ACC112 (cell line): ENCODE results near the gene ZNF384.

Experiments
- H2AFZ ChIP-seq: fragments of 200-600 bp; sonication (generic); one replicate; pipeline ENCODE4 v1.6.0; 2017; ENCODE audit warnings: antibody characterized with exemption, low read length; ENCODE audit not compliant: unreplicated experiment
- H3K27ac ChIP-seq: fragments of 200-600 bp; sonication (generic); 2 replicates; pipeline ENCODE4 v1.5.1; 2014; ENCODE audit warnings: low read depth, mild to moderate bottlenecking, antibody characterized with exemption, low read length, moderate library complexity
- H3K27me3 ChIP-seq: fragments of 200-600 bp; sonication (generic); 2 replicates; pipeline ENCODE4 v1.6.1; 2014; ENCODE audit warnings: mild to moderate bottlenecking, antibody characterized with exemption, low read length, moderate library complexity, mixed read lengths; ENCODE audit not compliant: insufficient read depth
- H3K36me3 ChIP-seq: fragments of 200-600 bp; sonication (generic); 2 replicates; pipeline ENCODE4 v1.6.1; 2016; ENCODE audit warnings: mild to moderate bottlenecking, antibody characterized with exemption, low read length, moderate library complexity, mixed read lengths; ENCODE audit not compliant: insufficient read depth
- H3K4me1 ChIP-seq: fragments of 200-600 bp; sonication (generic); one replicate; pipeline ENCODE4 v1.6.1; 2016; ENCODE audit warnings: low read length, mixed read lengths; ENCODE audit not compliant: insufficient read depth, unreplicated experiment, control insufficient read depth
- H3K4me3 ChIP-seq: fragments of 200-600 bp; sonication (generic); 2 replicates; pipeline ENCODE4 v1.5.1; 2014; ENCODE audit warnings: mild to moderate bottlenecking, low read depth, low read length
- H3K79me2 ChIP-seq: fragments of 200-600 bp; sonication (generic); one replicate; pipeline ENCODE4 v1.6.0; 2016; ENCODE audit warnings: low read length; ENCODE audit not compliant: control insufficient read depth, unreplicated experiment, insufficient read depth

Gene ZNF384

GRCh38 chr12:6688999-6689882 lies at the start of gene ZNF384:
Gene ZNF384, minus strand, starts transcription at chr12:6689375. Its CDS starts 9,855 bp downstream, at chr12:6679520.
- Histone ChIP-seq H3K4me1 (peaks cover 31% of the 10 kb centered on the region), H3K36me3 (no peaks in the 10 kb centered on the region), H3K27me3 (no peaks in the 10 kb centered on the region), H2AFZ (peak within 1 kb of the TSS; percentile 69), H3K27ac (peak within 1 kb of the TSS; percentile 85), H3K79me2 (peaks cover 55% of the 10 kb centered on the region), H3K4me3 (peak within 1 kb of the TSS; percentile 92)

GRCh38 chr12:6736754-6737153 lies 47.6 kb upstream of the ZNF384 start:
- no peaks in the 10 kb centered on the region for H3K27me3 ChIP-seq
- H3K79me2 ChIP-seq = no peaks in the 10 kb centered on the region
- H3K4me3 ChIP-seq = no peak overlapping the region
- H3K27ac ChIP-seq = no peak overlapping the region
- H3K4me1 ChIP-seq = peaks cover 18% of the 10 kb centered on the region
- 0 out of 2 replicates have a peak, but pooled peaks cover 4% of the 10 kb centered on the region for H3K36me3 ChIP-seq
- H2AFZ ChIP-seq = no peak overlapping the region

DNA sequence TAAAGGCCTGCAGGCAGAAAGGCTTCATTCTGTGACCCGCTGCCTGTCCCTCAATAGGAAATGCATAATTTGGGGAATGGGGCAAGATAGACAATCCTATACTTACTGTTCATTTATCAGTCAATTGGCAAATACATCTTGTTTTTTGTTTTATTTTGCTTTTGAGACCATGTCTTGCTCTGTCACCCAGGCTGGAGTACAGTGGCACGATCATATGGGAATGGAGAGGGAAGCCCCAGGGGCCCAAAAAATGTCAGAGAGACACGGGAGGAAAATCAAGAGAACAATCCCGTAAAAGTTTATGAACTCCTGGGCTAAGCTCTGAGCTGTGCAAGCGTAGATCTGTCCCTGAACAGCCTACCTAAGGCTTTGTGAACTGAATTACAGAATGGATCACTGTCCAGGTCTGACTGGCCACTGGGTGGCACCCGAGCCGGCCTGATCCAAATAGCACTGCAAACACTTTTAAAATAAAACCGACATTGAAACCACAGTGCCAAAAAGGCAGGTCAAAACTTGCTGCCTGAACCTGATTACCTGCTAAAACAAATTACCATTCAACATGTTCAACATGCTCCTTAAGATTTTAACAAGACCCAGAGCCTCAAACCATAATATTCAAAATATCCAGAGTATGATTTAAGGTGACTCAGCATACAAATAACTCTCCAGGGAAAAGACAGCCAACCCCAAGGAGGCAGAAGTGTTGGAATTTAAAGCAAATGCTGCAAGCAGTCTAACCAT lies 46.4 kb upstream of the ZNF384 start:
- Histone ChIP-seq H3K27ac (peak overlapping the region; percentile 30), H3K79me2 (no peaks in the 10 kb centered on the region), H3K4me1 (peaks cover 18% of the 10 kb centered on the region), H3K27me3 (no peaks in the 10 kb centered on the region), H3K36me3 (peaks cover 8% of the 10 kb centered on the region; the same call in 1 of the 2 replicates), H2AFZ (peak overlapping the region; percentile 34), H3K4me3 (no peak overlapping the region)

DNA sequence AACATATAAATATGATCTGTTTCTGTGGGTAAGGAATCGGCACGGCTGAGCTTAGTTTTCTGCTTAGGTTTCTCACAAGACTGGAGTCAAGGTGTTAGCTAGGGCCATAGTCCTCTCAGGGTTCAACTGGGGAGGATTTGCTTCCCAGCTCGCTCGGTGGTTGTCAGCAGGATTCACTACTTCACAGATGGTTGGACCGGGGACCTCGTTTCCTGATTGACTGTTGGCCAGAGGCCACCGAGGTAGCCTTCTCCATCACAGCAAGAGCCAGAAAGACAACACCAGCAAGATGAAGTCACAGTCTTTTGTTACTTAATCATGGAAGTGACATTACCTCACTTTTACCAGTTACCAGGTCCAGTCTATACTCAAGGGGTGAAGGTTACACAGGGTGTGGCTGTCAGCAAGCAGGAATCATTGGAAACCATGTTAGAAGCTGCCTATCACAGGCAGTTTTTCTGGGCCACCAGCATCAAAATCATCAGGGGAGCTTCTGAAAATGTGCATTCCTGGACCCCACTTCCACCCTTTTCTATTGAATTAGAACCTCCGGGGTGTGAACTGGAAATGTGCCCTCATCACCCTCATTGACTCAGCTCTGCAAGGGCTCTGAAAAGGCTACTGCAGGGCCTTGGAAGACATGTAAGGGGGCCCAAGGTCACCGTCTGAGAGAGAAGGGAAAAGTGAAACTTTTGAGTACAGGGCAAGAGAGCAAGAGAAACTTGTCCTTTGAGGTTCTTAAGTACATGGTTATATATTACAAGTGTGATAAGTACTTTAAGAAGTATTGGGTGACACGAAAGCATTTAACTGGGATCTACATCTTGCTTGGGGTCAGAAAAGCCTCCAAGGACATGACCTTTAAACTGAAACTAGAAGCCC lies 45.6 kb upstream of the ZNF384 start:
- Histone ChIP-seq H3K4me3 (no peak overlapping the region), H3K36me3 (peaks cover 11% of the 10 kb centered on the region; the same call in 1 of the 2 replicates), H3K27me3 (no peaks in the 10 kb centered on the region), H2AFZ (no peak overlapping the region), H3K4me1 (peaks cover 18% of the 10 kb centered on the region), H3K79me2 (no peaks in the 10 kb centered on the region), H3K27ac (no peak overlapping the region)

DNA sequence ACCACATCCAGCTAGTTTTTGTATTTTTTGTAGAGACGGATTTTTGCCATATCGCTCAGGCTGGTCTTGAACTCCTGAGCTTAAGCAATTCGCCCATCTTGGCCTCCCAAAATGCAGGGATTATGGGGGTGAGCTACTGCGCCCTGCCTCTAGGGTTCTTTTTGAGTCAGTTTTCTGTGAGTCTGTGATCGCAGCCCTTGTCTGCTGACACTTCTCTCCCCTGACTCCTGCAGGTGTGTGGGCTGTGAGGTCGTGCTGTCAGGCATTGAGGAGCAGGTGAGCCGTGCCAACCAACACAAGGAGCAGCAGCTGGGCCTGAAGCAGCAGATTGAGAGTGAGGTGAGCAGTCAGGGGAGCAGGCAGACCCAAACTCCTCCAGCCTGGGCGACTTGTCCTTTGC lies 41.0 kb upstream of the ZNF384 start:
- H3K79me2 ChIP-seq = peaks cover 6% of the 10 kb centered on the region
- H3K36me3 ChIP-seq = peaks cover 7% of the 10 kb centered on the region; the same call in 1 of the 2 replicates
- no peak overlapping the region for H3K27ac ChIP-seq
- no peaks in the 10 kb centered on the region for H3K27me3 ChIP-seq
- peaks cover 11% of the 10 kb centered on the region for H3K4me1 ChIP-seq
- no peak overlapping the region for H2AFZ ChIP-seq
- H3K4me3 ChIP-seq = no peak overlapping the region

- H2AFZ ChIP-seq = no peak overlapping the region
- no peak overlapping the region for H3K4me3 ChIP-seq
- H3K4me1 ChIP-seq = peaks cover 10% of the 10 kb centered on the region
- H3K79me2 ChIP-seq = peaks cover 14% of the 10 kb centered on the region
- H3K27ac ChIP-seq = no peak overlapping the region
- no peaks in the 10 kb centered on the region for H3K27me3 ChIP-seq
- peaks cover 7% of the 10 kb centered on the region; the same call in 1 of the 2 replicates for H3K36me3 ChIP-seq
Measured at GRCh38 chr12:6729186-6729585, 40.0 kb upstream of the ZNF384 start.

GRCh38 chr12:6725350-6725749 lies 36.2 kb upstream of the ZNF384 start:
- peaks cover 10% of the 10 kb centered on the region for H3K4me1 ChIP-seq
- H3K27ac ChIP-seq = no peak overlapping the region
- H2AFZ ChIP-seq = no peak overlapping the region
- H3K79me2 ChIP-seq = peaks cover 14% of the 10 kb centered on the region
- peaks cover under 1% of the 10 kb centered on the region; the same call in 1 of the 2 replicates for H3K36me3 ChIP-seq
- peak overlapping the region; percentile 35; the same call in 1 of the 2 replicates for H3K4me3 ChIP-seq
- H3K27me3 ChIP-seq = no peaks in the 10 kb centered on the region

DNA sequence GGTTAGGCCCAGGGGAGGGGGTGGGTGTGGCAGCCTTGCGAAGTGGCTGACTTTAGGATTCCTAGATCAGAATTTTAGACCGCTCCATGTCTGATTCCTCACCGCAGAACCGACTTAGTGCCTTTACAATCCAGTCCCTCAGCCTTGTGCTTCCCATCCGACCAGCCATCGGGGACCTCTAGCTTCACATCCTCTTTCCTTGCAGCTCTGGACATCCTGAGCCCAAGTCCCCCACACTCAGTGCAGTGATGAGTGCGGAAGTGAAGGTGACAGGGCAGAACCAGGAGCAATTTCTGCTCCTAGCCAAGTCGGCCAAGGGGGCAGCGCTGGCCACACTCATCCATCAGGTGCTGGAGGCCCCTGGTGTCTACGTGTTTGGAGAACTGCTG lies 35.2 kb upstream of the ZNF384 start:
- Histone ChIP-seq H3K27me3 (no peaks in the 10 kb centered on the region), H2AFZ (peak overlapping the region; percentile 23), H3K27ac (peak overlapping the region; percentile 78), H3K4me1 (peaks cover 10% of the 10 kb centered on the region), H3K4me3 (peak overlapping the region; percentile 89), H3K36me3 (no peaks in the 10 kb centered on the region), H3K79me2 (peaks cover 14% of the 10 kb centered on the region)

- H3K79me2 ChIP-seq = peaks cover 14% of the 10 kb centered on the region
- H2AFZ ChIP-seq = peak within 1 kb of the TSS; percentile 96
- peak within 1 kb of the TSS; percentile 78 for H3K27ac ChIP-seq
- peak within 1 kb of the TSS; percentile 89 for H3K4me3 ChIP-seq
- H3K36me3 ChIP-seq = no peaks in the 10 kb centered on the region
- peaks cover 10% of the 10 kb centered on the region for H3K4me1 ChIP-seq
- H3K27me3 ChIP-seq = no peaks in the 10 kb centered on the region
Measured at GRCh38 chr12:6723607-6724408, 34.6 kb upstream of the ZNF384 start, which contains the start of gene COPS7A. Gene COPS7A, plus strand, starts transcription at chr12:6724046. Its CDS starts 611 bp downstream, at chr12:6724657.
